NB4 (cell line): ENCODE measurements around the gene KIF1B.
A peak's percentile ranks its signal among the peaks of the same experiment; 100 is the strongest.

ENCODE experiments used
- DNase-seq: peaks from one replicate; pipeline ENCODE4 v3.0.0; 2010; ENCODE audit warnings: low read depth
- H3K4me3 ChIP-seq: one replicate; pipeline ENCODE4 v1.5.1; 2011; ENCODE audit warnings: mild to moderate bottlenecking, low read depth, low read length, moderate library complexity
- CTCF ChIP-seq: IDR thresholded peaks from one replicate; pipeline ENCODE4 v1.5.1; 2012; ENCODE audit warnings: low read depth, low read length
- MAX ChIP-seq: IDR thresholded peaks from 2 replicates; pipeline ENCODE4 v1.6.1; 2011; ENCODE audit warnings: low read depth, low read length
- MYC ChIP-seq: IDR thresholded peaks from 2 replicates; pipeline ENCODE4 v1.6.1; 2011; ENCODE audit warnings: low read depth, low read length
- POLR2A ChIP-seq: IDR thresholded peaks from 2 replicates; pipeline ENCODE4 v1.6.1; 2011; ENCODE audit warnings: mild to moderate bottlenecking; ENCODE audit not compliant: insufficient read length; ENCODE audit errors: extremely low read depth

The KIF1B gene

GRCh38 chr1:10209905-10210810, at the start of gene KIF1B:
Gene KIF1B, plus strand, starts transcription at chr1:10210570. Its CDS starts 21,759 bp downstream, at chr1:10232329.
- peak; percentile 63 for TF ChIP-seq CTCF
- TF ChIP-seq MYC: no peak
- TF ChIP-seq POLR2A: peak; percentile 49

DNA sequence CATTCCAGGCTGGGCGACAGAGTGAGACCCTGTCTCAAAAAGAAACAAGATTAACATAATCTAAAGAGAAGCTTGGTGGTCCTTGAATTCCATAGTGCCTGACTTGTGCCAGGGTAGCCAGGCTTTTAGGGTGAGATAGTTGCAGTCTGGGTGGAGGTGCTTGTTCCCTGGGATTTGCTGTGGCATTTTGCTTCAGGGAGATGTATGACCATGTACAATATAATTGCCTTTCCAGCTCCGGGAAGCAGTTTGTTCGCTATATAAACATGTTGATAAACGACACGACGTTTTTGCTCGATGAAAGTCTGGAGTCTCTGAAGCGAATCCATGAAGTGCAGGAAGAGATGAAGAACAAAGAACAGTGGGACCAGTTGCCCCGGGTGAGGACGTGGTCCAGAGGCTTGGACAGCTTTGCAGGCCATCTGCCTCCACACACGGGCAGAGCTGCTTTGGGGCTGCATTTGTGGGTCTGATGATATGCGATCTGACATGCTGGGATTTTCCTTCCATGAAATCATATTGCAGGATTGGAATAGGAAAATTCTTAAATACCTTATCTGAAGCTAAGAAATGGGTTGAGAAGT, 49.4 kb upstream of the KIF1B start:
- TF ChIP-seq CTCF (no peak), MYC (no peak), POLR2A (no peak), MAX (no peak)
- H3K4me3 ChIP-seq: no peak overlapping the region

More at GRCh38 chr1:10209905-10210810, at the start of gene KIF1B:
- H3K4me3 ChIP-seq: peak within 1 kb of the TSS; percentile 60
- peak; percentile 97 for DNase-seq

GRCh38 chr1:10161541-10162290, 48.7 kb upstream of the KIF1B start:
- TF ChIP-seq CTCF: no peak
- TF ChIP-seq MYC: no peak
- no peak for TF ChIP-seq POLR2A
- no peak for TF ChIP-seq MAX
- H3K4me3 ChIP-seq: no peak overlapping the region
- DNase-seq: no peak

More for the DNA sequence above, 49.4 kb upstream of the KIF1B start:
- DNase-seq: no peak

GRCh38 chr1:10168912-10169514, 41.4 kb upstream of the KIF1B start:
- TF ChIP-seq CTCF (no peak), MAX (no peak), MYC (no peak), POLR2A (no peak)
- DNase-seq: no peak
- no peak overlapping the region for H3K4me3 ChIP-seq

DNA sequence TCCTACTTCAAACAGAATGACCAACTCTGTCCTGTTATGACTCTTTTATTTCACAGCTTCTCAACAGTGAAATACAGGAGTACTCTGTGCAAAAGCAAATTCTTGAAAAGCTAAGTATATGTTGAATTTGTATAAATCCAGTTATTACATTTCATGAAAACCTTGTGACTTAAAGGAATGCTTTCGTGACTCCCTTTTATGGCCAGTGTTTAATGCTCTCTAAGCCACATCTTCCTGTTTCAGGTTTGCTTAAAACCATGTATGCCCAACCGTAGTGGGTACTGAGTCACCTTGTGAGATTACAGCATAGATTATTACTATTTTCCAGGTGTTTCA, 40.2 kb upstream of the KIF1B start:
- TF ChIP-seq MAX (no peak), MYC (no peak), CTCF (no peak), POLR2A (no peak)
- no peak overlapping the region for H3K4me3 ChIP-seq
- no peak for DNase-seq
